ENCODE measurements around the gene SIGLEC14.

SIGLEC14 gene

DNA sequence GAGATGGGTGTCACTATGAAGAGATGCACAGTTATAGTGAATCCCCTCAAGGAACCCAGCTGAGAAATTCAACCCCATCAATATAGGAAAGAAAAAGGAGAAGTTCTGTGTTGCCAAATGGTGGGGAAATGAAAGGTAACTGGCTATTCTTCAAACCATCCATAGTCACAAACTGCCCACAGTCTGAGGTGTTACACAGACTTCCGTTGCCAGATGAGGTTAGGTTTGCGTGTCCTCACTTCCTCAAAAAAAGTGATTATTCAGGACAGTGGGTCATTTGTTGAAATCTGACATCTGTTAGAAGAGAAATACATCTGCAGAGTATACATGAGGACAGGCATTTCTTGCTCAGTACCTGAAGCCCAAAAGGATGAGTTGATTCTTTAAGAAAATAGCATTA, 25.4 kb downstream of the SIGLEC14 start:
- no peak overlapping the region for H3K4me3 ChIP-seq (replicated peaks; ENCODE audit: low read depth, low read length)
- no peak for DNase-seq (ENCODE audit: extremely low read depth, low read depth)
- TF ChIP-seq, protein P1, sequence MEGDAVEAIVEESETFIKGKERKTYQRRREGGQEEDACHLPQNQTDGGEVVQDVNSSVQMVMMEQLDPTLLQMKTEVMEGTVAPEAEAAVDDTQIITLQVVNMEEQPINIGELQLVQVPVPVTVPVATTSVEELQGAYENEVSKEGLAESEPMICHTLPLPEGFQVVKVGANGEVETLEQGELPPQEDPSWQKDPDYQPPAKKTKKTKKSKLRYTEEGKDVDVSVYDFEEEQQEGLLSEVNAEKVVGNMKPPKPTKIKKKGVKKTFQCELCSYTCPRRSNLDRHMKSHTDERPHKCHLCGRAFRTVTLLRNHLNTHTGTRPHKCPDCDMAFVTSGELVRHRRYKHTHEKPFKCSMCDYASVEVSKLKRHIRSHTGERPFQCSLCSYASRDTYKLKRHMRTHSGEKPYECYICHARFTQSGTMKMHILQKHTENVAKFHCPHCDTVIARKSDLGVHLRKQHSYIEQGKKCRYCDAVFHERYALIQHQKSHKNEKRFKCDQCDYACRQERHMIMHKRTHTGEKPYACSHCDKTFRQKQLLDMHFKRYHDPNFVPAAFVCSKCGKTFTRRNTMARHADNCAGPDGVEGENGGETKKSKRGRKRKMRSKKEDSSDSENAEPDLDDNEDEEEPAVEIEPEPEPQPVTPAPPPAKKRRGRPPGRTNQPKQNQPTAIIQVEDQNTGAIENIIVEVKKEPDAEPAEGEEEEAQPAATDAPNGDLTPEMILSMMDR (IDR thresholded peaks at IDR 0.05; ENCODE audit: low read depth, low read length, missing control alignments), result no peak

DNA sequence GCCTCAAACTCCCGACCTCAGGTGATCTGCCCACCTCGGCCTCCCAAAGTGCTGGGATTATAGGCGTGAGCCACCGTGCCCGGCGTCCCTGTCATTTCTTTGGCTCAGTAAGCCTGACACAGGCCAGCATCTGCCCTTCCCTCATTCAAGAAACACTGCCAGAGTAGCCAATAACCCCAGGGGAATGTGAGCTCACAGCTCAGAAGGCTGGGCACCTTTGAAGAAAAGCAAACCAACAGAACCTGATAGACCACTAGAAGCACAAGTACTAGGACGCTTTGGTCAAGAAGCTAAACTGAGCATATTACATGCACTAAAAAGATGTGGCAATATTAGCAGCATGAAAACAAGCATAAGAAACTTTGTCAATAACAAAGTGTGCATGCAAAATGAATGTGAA, 30.6 kb downstream of the SIGLEC14 start:
- DNase-seq (ENCODE audit: extremely low read depth, low read depth), result no peak
- TF ChIP-seq, protein P1 (IDR thresholded peaks at IDR 0.05; ENCODE audit: low read depth, low read length, missing control alignments), result no peak
- no peak overlapping the region for H3K4me3 ChIP-seq (replicated peaks; ENCODE audit: low read depth, low read length)

DNA sequence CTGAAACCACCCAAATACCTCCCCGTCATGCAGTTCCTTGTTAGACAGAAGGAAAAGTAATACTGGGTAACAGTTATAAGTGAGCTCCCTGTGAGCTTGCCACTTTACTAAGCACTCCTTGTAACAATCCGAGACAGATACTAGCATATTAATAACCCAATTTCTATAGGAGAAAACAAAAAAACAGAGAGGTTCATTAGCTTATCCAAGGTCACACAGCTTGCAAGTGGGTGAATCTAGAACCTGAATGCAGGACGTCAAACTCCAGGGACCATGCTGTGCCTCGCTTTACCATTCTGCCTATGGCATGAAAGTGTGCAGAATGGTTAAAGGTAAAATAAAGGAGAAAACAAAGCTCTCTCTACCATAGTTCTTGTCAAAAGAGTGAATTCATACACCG, 31.8 kb downstream of the SIGLEC14 start:
- TF ChIP-seq, protein P1 (IDR thresholded peaks at IDR 0.05; ENCODE audit: low read depth, low read length, missing control alignments), result no peak
- H3K4me3 ChIP-seq (replicated peaks; ENCODE audit: low read depth, low read length), result no peak overlapping the region

DNA sequence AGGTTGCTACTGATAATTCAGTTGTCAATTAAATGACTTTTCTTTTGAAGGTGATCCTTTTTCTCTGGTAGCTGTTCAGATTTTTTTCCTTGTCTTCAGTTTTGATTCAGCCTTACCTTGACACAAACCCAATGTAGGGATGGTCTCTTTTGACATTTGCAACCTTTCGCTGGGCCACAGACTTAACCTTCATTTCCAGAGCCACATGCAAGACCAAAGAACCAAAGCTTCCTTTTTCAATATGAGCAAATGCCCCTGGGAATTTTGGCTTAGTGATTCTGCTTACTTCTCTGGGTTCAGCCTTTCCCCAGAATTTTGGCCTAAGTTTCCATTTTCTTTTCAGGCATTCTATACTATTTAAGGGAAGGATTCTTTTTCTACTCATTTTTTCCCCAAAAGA, 36.0 kb downstream of the SIGLEC14 start:
- H3K4me3 ChIP-seq (replicated peaks; ENCODE audit: low read depth, low read length), result no peak overlapping the region

More for the DNA sequence above, 31.8 kb downstream of the SIGLEC14 start:
- DNase-seq (ENCODE audit: extremely low read depth, low read depth), result no peak

DNA sequence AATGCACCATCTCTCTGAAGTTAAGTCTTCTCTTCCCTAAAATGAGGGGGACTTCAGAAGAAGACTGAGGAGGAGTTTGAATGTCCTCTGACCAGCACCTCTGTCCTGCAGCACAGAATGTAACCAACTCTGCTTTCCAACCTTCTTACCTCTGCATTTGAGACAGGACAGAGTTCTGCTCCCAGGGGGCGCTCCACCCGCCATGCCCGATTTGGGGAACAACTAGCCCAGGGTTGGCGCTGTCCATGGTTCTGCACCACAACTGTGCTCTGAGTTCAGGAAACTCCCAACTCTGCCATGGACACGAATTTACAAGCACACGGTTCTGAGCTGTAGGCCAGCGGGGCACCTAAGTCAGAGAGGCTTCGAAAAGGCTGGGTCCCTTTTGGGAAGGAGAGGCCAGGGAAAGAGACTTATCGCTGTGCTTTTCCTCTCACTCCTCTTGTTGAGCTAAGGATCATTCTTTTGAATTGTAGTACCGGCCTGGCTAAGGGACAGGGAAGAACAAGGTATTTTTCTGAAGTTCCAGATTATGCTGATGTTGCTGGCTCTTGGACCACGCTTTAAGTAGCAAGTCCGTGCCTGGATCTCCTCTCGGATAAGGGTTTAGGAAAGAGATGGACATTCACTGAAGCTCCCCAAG, 38.6 kb downstream of the SIGLEC14 start:
- TF ChIP-seq, protein P1 (IDR thresholded peaks at IDR 0.05; ENCODE audit: low read depth, low read length, missing control alignments), result peak; percentile 88
- no peak overlapping the region for H3K4me3 ChIP-seq (replicated peaks; ENCODE audit: low read depth, low read length)
- DNase-seq (ENCODE audit: extremely low read depth, low read depth), result peak; percentile 41

More for the DNA sequence above, 36.0 kb downstream of the SIGLEC14 start:
- TF ChIP-seq, protein P1 (IDR thresholded peaks at IDR 0.05; ENCODE audit: low read depth, low read length, missing control alignments), result no peak
- no peak for DNase-seq (ENCODE audit: extremely low read depth, low read depth)

DNA sequence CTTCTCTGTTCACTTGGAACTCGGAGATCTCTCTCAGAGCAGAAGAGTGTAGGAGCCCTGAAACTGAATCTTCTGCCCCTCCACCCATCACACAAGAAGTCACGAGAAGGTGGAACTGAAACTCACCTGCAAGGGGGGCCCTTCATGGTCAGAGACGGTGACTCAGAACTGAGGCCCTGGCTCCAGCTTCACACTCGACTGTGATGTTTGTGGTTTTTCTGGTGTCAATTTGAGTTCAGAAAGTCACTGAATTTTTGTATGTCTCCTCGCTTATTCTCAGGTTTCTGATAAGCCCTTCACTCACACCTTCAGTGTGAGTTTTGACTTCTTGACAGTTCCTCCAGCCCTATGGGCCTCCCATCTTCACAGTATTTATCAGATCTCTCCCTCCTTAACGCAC, 39.5 kb downstream of the SIGLEC14 start:
- no peak overlapping the region for H3K4me3 ChIP-seq (replicated peaks; ENCODE audit: low read depth, low read length)
- TF ChIP-seq, protein P1 (IDR thresholded peaks at IDR 0.05; ENCODE audit: low read depth, low read length, missing control alignments), result no peak

More for the DNA sequence above, 39.5 kb downstream of the SIGLEC14 start:
- DNase-seq (ENCODE audit: extremely low read depth, low read depth), result no peak
